ENCODE measurements around the gene CD52.

CD52 gene, protein sequence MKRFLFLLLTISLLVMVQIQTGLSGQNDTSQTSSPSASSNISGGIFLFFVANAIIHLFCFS

DNA sequence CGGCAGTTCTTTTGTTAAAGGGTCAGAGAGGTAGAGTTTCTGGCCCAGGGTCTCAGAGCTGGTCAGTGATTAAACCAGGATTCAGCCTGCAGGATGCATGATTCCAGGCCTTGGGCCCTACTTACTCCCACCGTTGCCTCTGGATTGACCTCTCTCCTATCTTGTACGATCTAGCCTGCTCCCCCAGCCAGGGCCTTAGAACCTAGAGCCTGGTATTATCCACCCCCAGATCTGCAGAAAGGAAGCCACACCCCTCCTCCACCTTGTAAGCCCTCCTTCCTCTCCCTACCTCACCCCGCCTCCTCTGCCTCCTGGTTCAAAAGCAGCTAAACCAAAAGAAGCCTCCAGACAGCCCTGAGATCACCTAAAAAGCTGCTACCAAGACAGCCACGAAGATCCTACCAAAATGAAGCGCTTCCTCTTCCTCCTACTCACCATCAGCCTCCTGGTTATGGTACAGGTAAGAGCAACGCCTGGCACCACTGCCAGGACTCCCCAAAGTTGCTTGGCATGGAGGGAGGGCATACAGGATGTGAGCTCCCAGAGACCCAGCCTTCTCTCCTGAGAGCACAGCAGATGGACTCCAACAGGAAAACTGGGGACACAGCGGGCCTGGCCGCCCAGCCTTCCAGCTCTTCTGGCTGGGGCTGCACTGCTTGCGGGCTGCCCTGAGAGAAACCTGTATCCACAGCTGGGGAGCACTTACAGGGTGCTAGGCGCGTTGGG, at the start of gene CD52:
CD52 (plus strand) TSS at position 347 of the 726 bp plus-strand sequence; CDS start at position 407, 60 bp downstream.
- no peak for DNase-seq

DNA sequence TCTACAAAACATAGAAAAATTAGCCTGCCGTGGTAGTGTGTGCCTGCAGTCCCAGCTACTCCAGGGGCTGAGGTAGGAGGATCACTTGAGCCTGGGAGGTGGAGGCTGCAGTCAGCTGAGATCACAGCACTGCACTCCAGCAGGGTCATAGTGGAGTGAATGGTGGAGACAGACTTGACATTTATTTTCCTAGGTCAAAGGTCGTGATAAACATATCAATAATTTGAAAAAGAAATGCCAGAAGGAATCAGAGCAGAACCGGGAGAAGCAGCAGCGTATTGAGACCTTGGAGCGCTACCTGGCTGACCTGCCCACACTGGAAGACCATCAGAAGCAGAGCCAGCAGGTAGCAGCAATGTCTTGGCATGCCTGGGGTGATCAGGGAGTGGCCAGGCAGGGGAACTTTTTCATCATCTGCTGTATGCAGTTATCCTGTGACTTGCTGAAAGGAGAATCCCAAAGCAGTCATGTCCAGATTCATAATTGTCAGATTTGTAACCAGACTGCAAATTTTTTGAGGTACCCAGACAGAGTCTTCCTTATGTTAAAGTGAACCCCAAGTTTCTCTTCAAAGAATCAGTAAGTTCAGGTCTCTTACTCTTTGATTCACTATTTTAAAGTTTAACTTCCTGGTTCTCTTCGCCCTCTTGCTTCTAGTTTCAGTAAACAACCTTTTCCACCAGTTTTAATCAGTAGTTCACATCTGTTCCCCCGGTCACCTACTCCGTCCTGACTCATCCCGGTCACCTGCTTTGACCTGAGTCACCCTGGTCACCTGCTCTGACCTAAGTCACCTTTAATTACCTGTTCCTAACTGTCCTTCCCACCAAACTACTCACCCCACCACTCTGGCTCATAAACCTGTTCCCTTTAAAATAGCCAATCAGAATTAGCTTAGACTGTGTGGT, 49.2 kb upstream of the CD52 start:
- no peak for DNase-seq

DNA sequence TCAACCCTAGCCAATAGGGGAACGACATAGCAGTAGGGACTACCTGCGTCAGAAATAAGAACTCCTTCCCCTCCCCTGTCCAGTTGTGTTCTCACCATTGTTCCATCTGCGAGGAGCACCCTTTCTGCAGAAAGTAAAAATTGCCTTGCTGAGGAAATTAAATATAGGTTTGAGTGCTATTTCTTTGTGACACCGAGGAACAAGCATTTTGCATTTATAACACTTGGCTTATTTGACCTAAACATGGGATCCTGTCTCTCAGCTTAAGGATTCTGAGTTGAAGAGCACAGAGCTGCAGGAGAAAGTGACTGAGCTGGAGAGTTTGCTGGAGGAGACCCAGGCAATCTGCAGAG, 48.6 kb upstream of the CD52 start:
- no peak for DNase-seq

DNA sequence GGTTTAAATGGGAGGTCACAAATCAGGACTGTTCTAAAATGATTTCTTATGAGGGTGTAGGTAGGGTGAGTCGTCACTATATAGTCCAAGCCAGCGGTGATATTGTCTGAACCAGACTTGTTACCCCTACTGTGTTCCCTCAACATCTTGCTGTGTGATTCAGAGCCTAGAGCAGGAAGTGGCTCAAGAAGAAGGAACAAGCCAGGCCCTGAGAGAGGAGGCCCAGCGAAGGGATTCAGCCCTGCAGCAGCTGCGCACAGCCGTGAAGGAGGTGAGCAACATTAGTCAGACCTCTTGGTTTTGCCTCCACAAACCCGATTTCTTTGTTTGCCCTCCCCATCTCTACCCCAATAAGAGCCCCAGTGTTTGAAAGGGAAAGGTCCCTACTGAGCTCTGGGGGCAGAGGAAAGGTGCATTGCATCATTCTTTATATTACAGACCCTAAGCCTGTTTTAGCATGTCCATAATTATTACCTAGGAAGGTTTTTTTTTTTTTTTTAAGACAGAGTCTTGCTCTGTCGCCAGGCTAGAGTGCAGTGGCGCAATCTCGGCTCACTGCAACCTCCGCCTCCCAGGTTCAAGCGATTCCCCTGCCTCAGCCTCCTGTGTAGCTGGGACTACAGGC, 42.8 kb upstream of the CD52 start:
- no peak for DNase-seq

DNA sequence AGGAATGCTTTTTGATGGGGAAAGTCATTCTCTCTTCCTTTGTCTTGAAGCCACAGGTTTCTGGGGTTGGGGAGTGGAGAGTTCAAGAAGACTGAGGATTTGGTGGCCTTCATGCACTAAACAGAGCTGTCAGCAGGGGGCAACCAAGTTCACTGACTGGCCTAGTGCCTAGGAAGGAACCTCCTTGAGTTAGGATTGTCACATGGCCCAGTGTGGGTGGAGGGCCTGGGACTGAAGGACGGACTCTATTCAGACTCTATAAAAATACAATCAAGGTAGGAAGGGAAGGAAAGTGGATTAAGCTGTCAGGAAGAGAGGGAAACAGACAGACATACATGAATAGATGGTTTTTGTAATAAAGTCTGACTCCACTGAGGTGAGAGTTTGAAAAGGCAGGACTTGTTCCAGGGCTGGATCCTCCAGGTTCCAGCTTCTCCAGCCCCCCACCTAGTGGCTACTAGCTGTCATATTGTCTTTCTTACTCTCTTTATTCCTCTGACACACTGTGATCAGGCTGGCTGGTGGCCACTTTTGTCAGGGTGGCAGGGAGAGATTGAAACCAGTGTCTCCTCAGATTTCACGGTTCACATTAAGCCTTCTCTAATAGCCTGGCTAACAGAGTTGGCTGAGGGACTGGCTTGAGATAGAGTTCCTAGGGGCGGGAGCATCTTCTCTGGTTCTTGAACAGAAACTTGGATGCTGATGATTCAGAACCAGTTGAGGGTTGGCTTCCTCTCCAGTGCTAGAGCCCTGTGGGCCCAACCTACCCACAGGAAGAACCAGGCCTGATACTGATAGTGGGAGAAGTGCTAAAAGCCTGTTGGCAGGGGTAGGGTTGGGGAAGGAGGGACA, 42.0 kb upstream of the CD52 start:
- peak; percentile 14 for DNase-seq

DNA sequence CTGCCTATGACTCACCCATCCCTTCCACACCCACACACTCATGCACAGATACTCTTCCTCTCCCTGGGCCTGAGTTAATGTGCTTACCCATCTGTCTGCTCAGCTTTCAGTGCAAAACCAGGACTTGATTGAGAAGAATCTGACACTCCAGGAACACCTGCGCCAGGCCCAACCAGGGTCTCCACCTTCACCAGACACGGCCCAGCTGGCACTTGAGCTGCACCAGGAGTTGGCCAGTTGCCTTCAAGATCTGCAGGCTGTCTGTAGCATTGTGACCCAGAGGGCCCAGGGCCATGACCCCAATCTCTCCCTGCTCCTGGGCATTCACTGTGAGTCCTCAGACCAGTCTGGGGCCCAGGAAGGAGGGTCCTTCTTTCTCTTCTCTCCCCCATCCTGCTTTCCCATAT, 41.3 kb upstream of the CD52 start:
- DNase-seq: no peak

DNA sequence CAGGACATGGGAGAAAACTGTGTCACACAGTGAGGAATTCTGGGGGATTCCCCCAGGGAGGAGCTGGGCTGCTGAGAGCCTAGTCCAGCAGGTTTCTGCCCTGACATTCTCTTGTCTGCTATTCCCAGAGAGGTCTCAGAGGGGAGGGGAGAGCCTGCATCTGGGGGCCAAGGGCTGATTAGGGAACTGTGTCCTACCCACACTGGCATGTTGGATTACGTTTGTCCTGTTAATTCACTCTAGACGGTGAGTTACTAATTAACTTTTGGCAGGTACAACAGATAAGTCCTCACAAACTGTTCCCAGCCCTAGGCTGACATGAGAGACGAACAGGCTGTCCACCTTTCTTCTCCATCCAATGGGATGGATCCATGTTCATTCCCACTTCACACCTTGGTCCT, 40.5 kb upstream of the CD52 start:
- no peak for DNase-seq

DNA sequence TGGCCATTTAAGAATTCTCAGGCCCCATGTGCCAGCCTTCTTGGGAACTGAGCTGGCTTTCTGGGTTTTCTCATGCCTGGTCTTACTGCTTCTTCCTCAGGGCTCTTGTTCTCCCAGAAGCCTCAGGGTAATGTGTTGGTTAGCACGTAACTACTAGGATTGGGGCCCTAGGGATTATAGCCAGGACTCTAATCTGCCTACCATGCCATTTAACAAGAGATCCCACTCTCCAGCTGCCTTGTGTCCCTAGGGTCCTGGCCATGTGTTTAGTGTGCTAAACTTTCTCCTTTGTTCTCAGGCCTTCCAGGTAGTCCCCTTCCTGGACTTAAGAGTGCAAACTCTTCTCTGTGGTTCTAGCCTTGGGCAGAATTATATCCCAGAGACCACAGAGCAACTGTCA, 40.0 kb upstream of the CD52 start:
- no peak for DNase-seq

DNA sequence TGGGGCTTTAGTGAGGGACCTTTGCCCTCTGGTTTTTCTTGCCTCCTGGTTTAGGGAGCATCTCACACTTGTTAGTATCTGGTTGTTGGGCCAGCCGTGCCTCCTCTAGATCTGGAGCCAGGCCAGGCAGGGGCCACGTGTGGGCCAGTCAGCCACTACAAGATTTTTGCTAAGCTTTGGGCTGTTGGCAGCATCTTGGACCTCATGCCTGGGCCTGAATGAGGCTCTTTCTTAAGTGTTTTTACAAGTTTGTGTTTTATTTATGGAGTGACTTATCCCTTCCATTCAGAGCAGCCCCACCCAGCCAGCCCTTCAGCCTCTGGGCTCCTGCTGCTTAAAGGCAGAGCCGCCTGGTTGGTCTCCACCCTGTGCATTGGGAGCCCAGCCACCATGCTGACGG, 39.5 kb upstream of the CD52 start:
- DNase-seq: no peak

DNA sequence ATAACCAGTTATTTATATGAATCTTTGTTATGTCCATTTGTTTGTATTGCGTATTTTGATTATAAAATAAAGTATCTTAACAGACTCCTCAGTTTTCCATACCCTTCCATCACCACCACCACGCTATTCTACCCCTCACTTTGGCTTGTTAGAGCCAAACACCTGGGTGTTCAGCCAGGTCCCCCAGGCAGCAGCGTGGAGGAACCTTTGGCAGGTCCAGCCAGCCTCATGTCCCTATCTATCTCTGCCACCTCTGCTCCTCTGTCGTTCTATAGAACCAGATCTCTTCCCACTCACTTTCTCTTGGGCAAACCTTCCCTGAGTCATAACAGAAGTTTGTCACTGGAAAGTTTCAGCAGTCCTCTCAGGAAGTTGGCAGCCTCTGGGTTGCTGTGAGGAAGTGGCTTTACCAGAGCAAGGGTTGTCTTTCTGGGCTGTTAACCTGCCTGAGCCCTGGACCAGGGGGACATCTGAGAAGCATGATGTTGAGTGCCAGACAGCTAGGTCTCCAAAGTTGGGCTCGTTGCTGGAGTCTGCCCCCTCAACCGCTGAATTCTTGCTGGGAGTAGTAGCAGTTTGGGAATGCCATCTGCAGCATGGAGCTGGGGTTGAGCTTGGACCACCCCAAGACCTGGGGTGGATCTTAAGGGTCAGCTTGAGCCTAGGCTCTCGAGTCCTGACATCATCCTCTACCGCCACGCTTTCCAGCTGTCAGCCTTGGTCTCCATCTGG, 38.9 kb upstream of the CD52 start:
- no peak for DNase-seq

DNA sequence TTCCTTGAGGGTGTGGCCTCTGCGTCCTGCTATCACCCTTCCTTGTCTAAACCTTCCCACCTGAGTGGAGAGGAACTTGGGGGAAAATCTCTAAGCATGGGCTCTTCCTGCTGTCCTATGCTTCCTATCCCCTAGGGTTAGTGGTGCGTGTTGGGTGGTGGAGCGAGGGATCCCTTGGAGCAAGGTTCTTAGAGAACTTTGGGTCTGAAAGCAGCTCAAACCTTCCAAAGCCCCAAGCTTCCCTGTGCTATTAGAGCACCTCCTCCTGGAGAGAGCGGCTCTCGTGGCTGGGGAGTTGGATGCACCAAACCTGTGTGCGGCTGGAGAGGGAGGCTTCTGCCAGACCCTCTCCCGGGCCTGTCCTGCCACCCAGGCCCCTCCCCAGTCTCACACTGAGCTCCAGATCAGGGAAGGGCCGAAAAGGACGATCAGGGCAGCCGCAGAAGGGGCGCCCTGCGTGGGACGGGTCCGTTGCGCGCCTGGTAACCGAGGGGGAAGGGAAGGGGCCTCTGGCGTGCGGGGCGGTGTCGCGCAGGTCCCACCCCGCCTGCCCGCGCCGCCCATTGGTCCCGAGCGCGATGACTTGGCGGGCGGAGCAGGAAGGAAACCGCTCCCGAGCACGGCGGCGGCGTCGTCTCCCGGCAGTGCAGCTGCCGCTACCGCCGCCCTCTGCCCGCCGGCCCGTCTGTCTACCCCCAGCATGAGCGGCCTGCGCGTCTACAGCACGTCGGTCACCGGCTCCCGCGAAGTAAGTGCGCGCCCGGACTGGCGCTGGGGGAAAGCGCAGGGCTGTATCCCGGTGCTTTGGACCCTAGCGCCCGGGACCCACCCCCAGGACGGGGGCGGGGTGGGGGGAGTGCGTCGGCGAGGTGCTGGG, 38.1 kb upstream of the CD52 start, which contains the start of gene SH3BGRL3:
SH3BGRL3 (plus strand) TSS at position 631 of the 877 bp plus-strand sequence; CDS start at position 701, 70 bp downstream.
- peak; percentile 74 for DNase-seq

DNA sequence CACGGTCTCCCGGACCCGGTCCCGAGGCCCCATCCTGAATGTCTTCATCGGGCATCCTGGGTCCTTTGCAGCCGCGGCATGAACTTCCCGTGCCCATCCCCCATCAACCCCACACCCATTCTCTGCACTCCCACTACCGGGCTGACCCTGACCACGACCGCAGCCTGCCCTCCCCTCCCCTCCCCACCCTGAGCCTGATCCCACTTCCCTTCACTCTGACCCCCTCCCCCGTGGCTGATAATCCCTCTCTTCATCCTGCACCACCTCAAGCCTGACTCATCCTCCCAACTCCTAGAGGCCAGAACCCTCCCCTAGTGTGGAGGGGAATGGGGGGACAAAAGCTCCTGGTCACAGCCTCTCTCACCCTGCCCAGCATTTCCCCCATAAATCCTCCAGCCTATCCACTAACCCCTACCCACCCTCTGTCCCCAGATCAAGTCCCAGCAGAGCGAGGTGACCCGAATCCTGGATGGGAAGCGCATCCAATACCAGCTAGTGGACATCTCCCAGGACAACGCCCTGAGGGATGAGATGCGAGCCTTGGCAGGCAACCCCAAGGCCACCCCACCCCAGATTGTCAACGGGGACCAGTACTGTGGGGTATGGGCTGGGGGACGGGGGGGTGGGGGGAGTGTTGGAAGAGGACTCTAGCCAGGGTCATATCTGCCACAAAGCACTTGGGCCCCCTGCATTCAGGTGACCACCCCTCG, 37.3 kb upstream of the CD52 start:
- DNase-seq: no peak

DNA sequence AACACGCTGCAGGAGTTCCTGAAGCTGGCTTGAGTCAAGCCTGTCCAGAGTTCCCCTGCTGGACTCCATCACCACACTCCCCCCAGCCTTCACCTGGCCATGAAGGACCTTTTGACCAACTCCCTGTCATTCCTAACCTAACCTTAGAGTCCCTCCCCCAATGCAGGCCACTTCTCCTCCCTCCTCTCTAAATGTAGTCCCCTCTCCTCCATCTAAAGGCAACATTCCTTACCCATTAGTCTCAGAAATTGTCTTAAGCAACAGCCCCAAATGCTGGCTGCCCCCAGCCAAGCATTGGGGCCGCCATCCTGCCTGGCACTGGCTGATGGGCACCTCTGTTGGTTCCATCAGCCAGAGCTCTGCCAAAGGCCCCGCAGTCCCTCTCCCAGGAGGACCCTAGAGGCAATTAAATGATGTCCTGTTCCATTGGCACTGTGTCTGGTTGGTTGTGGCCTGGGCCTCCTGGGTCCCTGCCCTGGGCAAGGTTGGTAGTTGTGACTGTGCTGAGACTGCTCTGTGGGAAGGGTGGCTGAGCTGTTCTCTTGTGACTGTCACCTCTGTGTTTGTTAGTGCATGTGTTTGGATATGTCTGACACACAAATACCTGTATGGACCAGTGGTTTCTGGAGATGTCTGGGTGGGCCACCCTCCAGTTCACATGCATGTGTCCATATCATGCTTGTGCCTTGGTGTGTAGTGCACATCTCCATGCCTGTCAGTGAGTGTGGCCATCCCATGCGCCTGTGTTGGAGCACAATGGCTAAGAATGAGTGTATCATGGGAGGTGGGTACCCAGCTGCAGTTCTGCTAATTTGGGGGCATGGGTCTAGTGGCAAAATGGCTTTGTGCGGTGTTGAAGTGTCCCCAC, 36.4 kb upstream of the CD52 start:
- DNase-seq: no peak

DNA sequence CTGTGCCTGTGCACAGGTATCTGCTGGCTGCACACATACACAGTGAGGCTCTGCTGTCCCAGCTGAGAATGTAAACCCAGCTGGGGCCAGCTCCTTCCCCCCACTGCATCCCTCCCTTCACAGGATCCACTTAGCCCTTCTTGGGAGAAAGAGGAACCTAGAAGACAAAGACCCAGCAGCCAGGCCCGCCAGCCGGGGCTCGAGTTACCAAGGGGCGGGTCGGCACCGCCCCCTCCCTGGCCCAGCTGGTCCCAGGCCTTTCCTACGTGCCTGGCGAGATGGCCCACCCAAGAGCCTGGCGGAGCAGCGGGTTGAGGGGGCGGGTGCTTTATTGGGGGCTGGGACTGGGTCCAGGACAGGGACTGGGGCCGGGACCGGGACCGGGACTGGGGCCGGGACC, 35.8 kb upstream of the CD52 start:
- no peak for DNase-seq

DNA sequence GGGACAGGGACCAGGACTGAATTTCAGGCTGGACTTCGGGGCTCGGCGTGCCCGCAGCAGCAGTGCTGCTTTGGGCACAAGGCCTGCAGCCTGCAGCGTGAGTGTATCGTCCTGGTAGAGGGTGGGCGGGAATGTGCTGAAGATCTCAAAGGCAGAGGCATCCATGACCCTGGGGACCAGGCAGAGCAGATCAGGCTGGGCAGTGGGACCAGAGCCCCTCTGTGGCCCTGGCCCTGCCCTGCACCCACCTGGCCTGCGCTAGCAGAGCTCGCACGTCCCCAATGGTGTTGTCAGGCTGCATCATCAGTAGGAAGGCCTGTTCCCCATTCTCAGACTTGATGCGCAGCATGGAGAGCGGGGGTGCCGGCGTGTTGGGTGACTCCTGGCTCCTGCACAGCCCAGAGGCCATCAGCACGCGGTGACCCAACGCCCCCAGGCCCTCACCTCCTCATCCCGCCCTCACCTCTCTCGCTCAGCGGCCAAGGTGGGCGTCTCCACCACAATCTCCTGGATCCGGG, 35.3 kb upstream of the CD52 start:
- no peak for DNase-seq

DNA sequence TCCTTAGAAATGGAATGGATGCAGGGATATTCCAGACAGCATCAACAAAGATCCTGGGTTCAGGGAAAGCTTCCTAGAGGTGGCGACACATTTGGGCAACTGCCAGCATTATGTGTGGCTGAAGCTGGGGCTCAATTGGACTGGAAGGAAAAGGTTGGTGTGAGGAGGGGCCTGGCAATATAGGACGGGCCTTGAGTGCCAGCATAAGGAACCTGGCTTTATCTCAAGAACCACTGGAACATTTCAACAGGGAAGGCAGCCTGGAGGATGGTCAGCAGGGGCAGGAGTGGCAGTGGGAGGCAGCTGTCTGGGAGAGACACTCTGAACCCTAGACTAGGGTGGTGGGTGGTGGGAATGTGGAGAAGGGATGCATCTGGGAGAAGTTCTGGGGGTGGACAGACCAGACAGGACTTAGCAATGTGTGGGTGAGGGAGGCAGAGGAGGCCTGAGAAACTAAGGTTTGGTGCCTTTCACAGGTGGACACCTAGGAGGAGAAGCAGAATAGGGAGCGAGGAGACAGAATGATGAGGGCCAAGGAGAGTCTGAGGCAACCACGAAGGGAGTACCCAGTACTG, 34.4 kb upstream of the CD52 start:
- DNase-seq: no peak

DNA sequence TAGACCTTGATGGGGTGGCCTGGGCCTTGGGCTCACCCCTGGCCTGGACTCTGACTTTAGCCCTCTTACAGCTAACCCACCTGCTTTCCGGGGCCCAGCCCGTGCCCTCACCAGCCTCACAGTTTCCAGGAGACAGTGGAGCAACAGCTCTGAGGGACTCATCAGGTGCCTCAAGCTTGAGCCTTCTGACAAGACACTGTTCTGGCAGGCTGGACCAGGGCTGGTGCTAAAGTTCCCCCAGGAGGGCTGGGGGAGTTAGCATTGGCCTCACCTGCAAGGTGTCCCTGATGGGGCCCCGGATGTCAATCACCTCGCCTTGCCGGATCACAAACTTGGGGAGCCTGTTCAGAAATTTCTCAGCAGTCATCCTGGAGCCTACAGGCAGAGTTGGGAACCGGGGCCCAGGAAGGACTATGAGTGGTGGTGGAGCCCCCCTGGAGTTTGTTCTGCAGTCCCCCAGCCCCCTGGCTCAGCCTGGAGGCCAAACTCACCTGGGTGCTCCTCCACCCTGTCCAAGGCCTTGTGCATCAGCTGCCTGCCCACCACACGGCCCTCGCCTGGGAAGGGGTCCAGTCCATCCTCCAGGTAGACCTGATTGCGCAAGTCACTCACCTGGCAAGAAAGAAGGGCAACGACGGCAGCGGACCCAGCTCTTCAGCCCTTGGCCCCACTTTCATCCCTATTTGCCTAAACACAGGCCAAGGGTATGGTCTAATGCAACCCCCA, 33.7 kb upstream of the CD52 start:
- DNase-seq: no peak

Measured in DMS153 (cell line).